PC-9 (cell line): ENCODE measurements around the gene EPHB1. TPM values are rescaled to one million over a fixed set of nuclear protein-coding genes. Genes with fewer than 3 reads are reported as not detected.

Experiments used
- BruUV-seq: library from RNA; stranded (reverse); fragments of 400-500 nt; replicated peaks from 2 replicates; lab custom pipeline; 2021; lab: Mats Ljungman, UMichigan
- CTCF ChIA-PET: fragments of 300-600 bp; sonication (Branson Sonifier 250); formaldehyde crosslinking; loops from one replicate; lab custom pipeline; 2022; ENCODE audit warnings: antibody characterized with exemption; lab: Charles Lee
- POLR2A ChIA-PET: fragments of 300-600 bp; sonication (Branson Sonifier 250); formaldehyde crosslinking; loops from one replicate; lab custom pipeline; 2022; ENCODE audit warnings: antibody characterized with exemption; ENCODE audit not compliant: unreplicated experiment; lab: Charles Lee
- DNase-seq, 2 experiments: peaks; one replicate each; pipeline versions ENCODE4 v3.0.0 to v3.0.0-alpha.2; 2015 to 2022; ENCODE audit warnings: mixed read lengths in 1 of 2
- H2AFZ ChIP-seq: fragments of 200-600 bp; sonication (generic); 2 replicates; pipeline ENCODE4 v1.8.1; 2017; ENCODE audit warnings: antibody characterized with exemption
- H3F3A ChIP-seq: fragments of 200-600 bp; sonication (generic); 2 replicates; pipeline ENCODE4 v1.8.1; 2017; ENCODE audit warnings: antibody characterized with exemption, mild to moderate bottlenecking, low read depth; ENCODE audit not compliant: insufficient read depth
- H3K27ac ChIP-seq: fragments of 200-600 bp; sonication (generic); 2 replicates; pipeline ENCODE4 v1.6.1; 2016; ENCODE audit warnings: mixed run types
- H3K27me3 ChIP-seq: fragments of 200-600 bp; sonication (generic); 2 replicates; pipeline ENCODE4 v1.6.1; 2016; ENCODE audit warnings: low read depth, mixed run types; ENCODE audit not compliant: insufficient read depth
- H3K36me3 ChIP-seq: fragments of 200-600 bp; sonication (generic); 2 replicates; pipeline ENCODE4 v1.6.1; 2016; ENCODE audit warnings: low read depth, mixed run types
- H3K4me1 ChIP-seq: fragments of 200-600 bp; sonication (generic); replicated peaks from 2 replicates; pipeline ENCODE4 v1.6.1; 2016; ENCODE audit warnings: mixed run types; ENCODE audit not compliant: insufficient read depth
- H3K4me2 ChIP-seq: fragments of 200-600 bp; sonication (generic); 2 replicates; pipeline ENCODE4 v1.6.1; 2017; ENCODE audit warnings: mixed run types
- H3K4me3 ChIP-seq: fragments of 200-600 bp; sonication (generic); 2 replicates; pipeline ENCODE4 v1.6.1; 2016; ENCODE audit warnings: mixed run types
- H3K79me2 ChIP-seq: fragments of 200-600 bp; sonication (generic); 2 replicates; pipeline ENCODE4 v1.6.1; 2017; ENCODE audit warnings: low read depth, mixed run types
- H3K9me2 ChIP-seq: fragments of 200-600 bp; sonication (generic); 2 replicates; pipeline ENCODE4 v1.8.1; 2017; ENCODE audit warnings: mild to moderate bottlenecking; ENCODE audit not compliant: insufficient read depth
- H3K9me3 ChIP-seq: fragments of 200-600 bp; sonication (generic); 2 replicates; pipeline ENCODE4 v1.8.1; 2016; ENCODE audit warnings: low read depth; ENCODE audit not compliant: insufficient read depth
- H4K20me1 ChIP-seq: fragments of 200-600 bp; sonication (generic); 2 replicates; pipeline ENCODE4 v1.8.1; 2017; ENCODE audit not compliant: insufficient read depth
- CTCF ChIP-seq: fragments of 200-600 bp; sonication (generic); conservative IDR thresholded peaks from 2 replicates; pipeline ENCODE4 v1.6.1; 2017; ENCODE audit warnings: mixed run types, antibody characterized with exemption, mild to moderate bottlenecking, moderate library complexity
- EZH2 ChIP-seq: fragments of 200-600 bp; sonication (generic); IDR thresholded peaks from 2 replicates; pipeline ENCODE4 v1.8.0; 2017; ENCODE audit warnings: antibody characterized with exemption, low read depth
- intact Hi-C: fragments of 100-400 bp; cut with micrococcal nuclease; formaldehyde crosslinking; loops from one replicate; pipeline ENCODE4 v1.10.0; 2022; ENCODE audit not compliant: unreplicated experiment
- total RNA-seq: library from RNA; stranded (reverse); gene quantifications from 2 replicates; pipeline ENCODE4 v1.2.3, GENCODE V29; 2021

Gene EPHB1
- total RNA-seq, 1 experiment from 2014 or later = 0.15 TPM

- H3K27ac ChIP-seq = no peak overlapping the region
- no peak for DNase-seq
- CTCF ChIA-PET = no interaction called here
- intact Hi-C loops = no loop called here
- H2AFZ ChIP-seq = no peak overlapping the region
- no peaks in the 10 kb centered on the region for H4K20me1 ChIP-seq
- no TSS peak for BruUV-seq
- no peaks in the 10 kb centered on the region for H3K9me3 ChIP-seq
- TF ChIP-seq CTCF (no peak), EZH2 (no peak)
- H3K36me3 ChIP-seq = no peaks in the 10 kb centered on the region
- H3K79me2 ChIP-seq = no peaks in the 10 kb centered on the region
- no peak overlapping the region for H3K4me3 ChIP-seq
- no peaks in the 10 kb centered on the region for H3F3A ChIP-seq
- H3K9me2 ChIP-seq = no peaks in the 10 kb centered on the region
- no peaks in the 10 kb centered on the region for H3K4me1 ChIP-seq
- no peak overlapping the region for H3K4me2 ChIP-seq
- peaks cover 31% of the 10 kb centered on the region for H3K27me3 ChIP-seq
- POLR2A ChIA-PET = no interaction called here
Observed at GRCh38 chr3:134823679-134824078, 28.6 kb downstream of the EPHB1 start.

- TF ChIP-seq EZH2 (no peak), CTCF (no peak)
- Histone ChIP-seq H3K36me3 (no peaks in the 10 kb centered on the region), H4K20me1 (no peaks in the 10 kb centered on the region), H3K4me1 (no peaks in the 10 kb centered on the region), H3K4me3 (no peak overlapping the region), H3F3A (no peaks in the 10 kb centered on the region), H3K79me2 (no peaks in the 10 kb centered on the region), H3K9me3 (no peaks in the 10 kb centered on the region), H3K27ac (no peak overlapping the region), H3K4me2 (no peak overlapping the region), H3K27me3 (peaks cover 24% of the 10 kb centered on the region; the same call in 1 of the 2 replicates), H3K9me2 (no peaks in the 10 kb centered on the region), H2AFZ (no peak overlapping the region)
- intact Hi-C loops = no loop called here
- no peak for DNase-seq
- ChIA-PET CTCF (no interaction called here), POLR2A (no interaction called here)
- no TSS peak for BruUV-seq
Observed at GRCh38 chr3:134824791-134825190, 29.7 kb downstream of the EPHB1 start.

GRCh38 chr3:134827213-134827612 is 32.2 kb downstream of the EPHB1 start:
- intact Hi-C loops = no loop called here
- Histone ChIP-seq H3K4me3 (no peak overlapping the region), H3K4me1 (no peaks in the 10 kb centered on the region), H3K9me3 (no peaks in the 10 kb centered on the region), H3F3A (no peaks in the 10 kb centered on the region), H3K27me3 (peaks cover 32% of the 10 kb centered on the region; the same call in 1 of the 2 replicates), H3K9me2 (no peaks in the 10 kb centered on the region), H3K79me2 (no peaks in the 10 kb centered on the region), H2AFZ (no peak overlapping the region), H3K4me2 (no peak overlapping the region), H4K20me1 (no peaks in the 10 kb centered on the region), H3K27ac (no peak overlapping the region), H3K36me3 (no peaks in the 10 kb centered on the region)
- POLR2A ChIA-PET = no interaction called here
- no TSS peak for BruUV-seq
- CTCF ChIA-PET = no interaction called here
- DNase-seq = no peak
- TF ChIP-seq EZH2 (no peak), CTCF (no peak)
